CD4-positive, alpha-beta T cell (primary cell): ENCODE results near the gene HMOX1. TPM values are rescaled to one million over a fixed set of nuclear protein-coding genes. Genes with fewer than 3 reads are reported as not detected.
"Not testable (repeated sequence)": the region's sequence is repeated elsewhere in the genome, so short reads cannot be mapped to it uniquely, and the experiment has no call there.

Experiments
- ATAC-seq: fragments of 200-7000 bp; cut with Tn5 transposase; one replicate; pipeline ENCODE4 v1.10.0; 2022; ENCODE audit warnings: mild to moderate bottlenecking; ENCODE audit not compliant: poor library complexity
- CTCF ChIA-PET: fragments of 350-600 bp; sonication (Branson Sonifier 250); formaldehyde crosslinking; loops from one replicate; lab custom pipeline; 2021; ENCODE audit warnings: antibody characterized with exemption, inconsistent platforms; lab: Charles Lee
- POLR2A ChIA-PET: fragments of 350-600 bp; sonication (Branson Sonifier 250); formaldehyde crosslinking; loops from one replicate; lab custom pipeline; 2021; ENCODE audit warnings: antibody characterized with exemption, inconsistent platforms; lab: Charles Lee
- DNase-seq, 14 experiments: peaks; one replicate each; pipeline ENCODE4 v3.0.0-alpha.2; 2013 to 2020; ENCODE audit warnings: mixed read lengths in 2 of 14
- H3K27ac ChIP-seq, 2 donors: one replicate each; pipeline versions ENCODE4 v1.5.1 to v1.7.0; 2013; ENCODE audit warnings: low read length in 2 of 2, low read depth in 1 of 2, mild to moderate bottlenecking in 1 of 2
- H3K27me3 ChIP-seq, 2 experiments: 1 replicate in 1 of 2; 2 replicates in 1 of 2; pipeline versions ENCODE4 v1.6.1 to v1.7.0; 2013; ENCODE audit warnings: low read length in 2 of 2, control low read depth in 1 of 2, mild to moderate bottlenecking in 1 of 2, moderate library complexity in 1 of 2; ENCODE audit not compliant: insufficient read depth in 2 of 2, control insufficient read depth in 1 of 2
- H3K36me3 ChIP-seq: one replicate; pipeline ENCODE4 v1.6.1; 2013; ENCODE audit warnings: low read length, control low read depth; ENCODE audit not compliant: insufficient read depth
- H3K4me1 ChIP-seq: one replicate; pipeline ENCODE4 v1.6.1; 2013; ENCODE audit warnings: low read length, control low read depth; ENCODE audit not compliant: insufficient read depth
- H3K4me3 ChIP-seq: one replicate; pipeline ENCODE4 v1.5.1; 2013; ENCODE audit warnings: mild to moderate bottlenecking, low read length, moderate library complexity
- H3K9me3 ChIP-seq, 2 experiments: 1 replicate in 1 of 2; 2 replicates in 1 of 2; pipeline versions ENCODE4 v1.6.1 to v1.7.0; 2013; ENCODE audit warnings: low read length in 2 of 2, mild to moderate bottlenecking in 2 of 2, control low read depth in 1 of 2, moderate library complexity in 1 of 2; ENCODE audit not compliant: control insufficient read depth in 1 of 2, insufficient read depth in 1 of 2
- H3K27ac Mint-ChIP-seq: one replicate; pipeline ENCODE4 v1.8.0; 2020; ENCODE audit warnings: mixed read lengths
- H3K27me3 Mint-ChIP-seq: one replicate; pipeline ENCODE4 v1.8.0; 2021; ENCODE audit warnings: mixed read lengths
- H3K36me3 Mint-ChIP-seq: one replicate; pipeline ENCODE4 v1.8.0; 2021; ENCODE audit warnings: low read depth, mixed read lengths
- H3K4me1 Mint-ChIP-seq: one replicate; pipeline ENCODE4 v1.8.0; 2021; ENCODE audit warnings: low read depth, mixed read lengths
- H3K4me3 Mint-ChIP-seq: one replicate; pipeline ENCODE4 v1.8.0; 2020; ENCODE audit warnings: mild to moderate bottlenecking, mixed read lengths
- H3K9me3 Mint-ChIP-seq: one replicate; pipeline ENCODE4 v1.8.0; 2020; ENCODE audit warnings: mixed read lengths
- CTCF ChIP-seq: fragments of 200-600 bp; IDR thresholded peaks from one replicate; pipeline ENCODE4 v1.8.0; 2022; ENCODE audit warnings: antibody characterized with exemption, mild to moderate bottlenecking
- intact Hi-C, 2 experiments: fragments of 100-400 bp; cut with DNase I in 1 of 2; cut with micrococcal nuclease in 1 of 2; formaldehyde crosslinking; loops; one replicate each; pipeline versions ENCODE4 v1.15.1 to v1.9.0; 2023 to 2025; cut with DNase I, micrococcal nuclease
- total RNA-seq, 174 experiments: library from RNA in 2 of 174; stranded (reverse) in 2 of 174; gene quantifications; one replicate each; pipeline ENCODE4 v1.2.3 and lab custom pipeline; 2021 to 2026

The HMOX1 gene
- total RNA-seq, 2 experiments from 2014 or later, result 1.1 to 1.5 TPM

- Mint-ChIP-seq H3K4me1 (no peaks in the 10 kb centered on the region), H3K4me3 (no peak overlapping the region), H3K27ac (no peak overlapping the region), H3K27me3 (no peaks in the 10 kb centered on the region), H3K9me3 (no peaks in the 10 kb centered on the region), H3K36me3 (peaks cover 22% of the 10 kb centered on the region)
- Histone ChIP-seq H3K4me3 (no peak overlapping the region), H3K9me3 (peaks cover 12 to 17% of the 10 kb centered on the region in 2 experiments), H3K36me3 (peaks cover 20% of the 10 kb centered on the region), H3K27ac (no peak overlapping the region), H3K27me3 (no peaks in the 10 kb centered on the region), H3K4me1 (no peaks in the 10 kb centered on the region)
- intact Hi-C loops, result no loop called here
- ChIA-PET POLR2A (no interaction called here), CTCF (no interaction called here)
- TF ChIP-seq CTCF, result no peak
- DNase-seq (no peak), ATAC-seq (no peak)
These were observed 54.4 kb downstream of the HMOX1 start for GRCh38 chr22:35435201-35435740.

- Histone ChIP-seq H3K4me1 (no peaks in the 10 kb centered on the region), H3K4me3 (no peak overlapping the region), H3K9me3 (peaks cover 12 to 17% of the 10 kb centered on the region in 2 experiments), H3K27ac (no peak overlapping the region), H3K27me3 (no peaks in the 10 kb centered on the region), H3K36me3 (peaks cover 20% of the 10 kb centered on the region)
- Mint-ChIP-seq H3K4me1 (no peaks in the 10 kb centered on the region), H3K36me3 (peaks cover 22% of the 10 kb centered on the region), H3K9me3 (no peaks in the 10 kb centered on the region), H3K27me3 (no peaks in the 10 kb centered on the region), H3K27ac (no peak overlapping the region), H3K4me3 (no peak overlapping the region)
- DNase-seq (no peak), ATAC-seq (no peak)
- intact Hi-C loops, result no loop called here
- ChIA-PET CTCF (no interaction called here), POLR2A (no interaction called here)
- no peak for TF ChIP-seq CTCF
These were observed 55.5 kb downstream of the HMOX1 start for GRCh38 chr22:35436421-35436820.

GRCh38 chr22:35437049-35437448 is 56.2 kb downstream of the HMOX1 start:
- Histone ChIP-seq H3K4me1 (no peaks in the 10 kb centered on the region), H3K27ac (no peak overlapping the region), H3K9me3 (peaks cover 12 to 17% of the 10 kb centered on the region in 2 experiments), H3K36me3 (peaks cover 14% of the 10 kb centered on the region), H3K4me3 (no peak overlapping the region), H3K27me3 (no peaks in the 10 kb centered on the region)
- H3K4me1 Mint-ChIP-seq, result no peaks in the 10 kb centered on the region
- peaks cover 19% of the 10 kb centered on the region for H3K36me3 Mint-ChIP-seq
- no peaks in the 10 kb centered on the region for H3K9me3 Mint-ChIP-seq
- ATAC-seq, result no peak
- no peak for DNase-seq
- H3K27ac Mint-ChIP-seq, result no peak overlapping the region
- no peak overlapping the region for H3K4me3 Mint-ChIP-seq
- no peak for TF ChIP-seq CTCF
- ChIA-PET POLR2A (no interaction called here), CTCF (no interaction called here)
- intact Hi-C loops, result no loop called here
- H3K27me3 Mint-ChIP-seq, result no peaks in the 10 kb centered on the region

GRCh38 chr22:35438673-35439364 is 57.9 kb downstream of the HMOX1 start:
- H3K9me3 Mint-ChIP-seq, H3K36me3 ChIP-seq, DNase-seq, H3K27ac Mint-ChIP-seq, CTCF ChIA-PET, H3K4me1 Mint-ChIP-seq, POLR2A ChIA-PET, H3K27ac ChIP-seq, H3K9me3 ChIP-seq, H3K27me3 ChIP-seq, intact Hi-C loops, H3K36me3 Mint-ChIP-seq, H3K27me3 Mint-ChIP-seq, H3K4me3 Mint-ChIP-seq, H3K4me1 ChIP-seq, ATAC-seq, H3K4me3 ChIP-seq: not testable (repeated sequence)
